GM18951 (cell line): ENCODE data around the gene MRGPRF.

Experiments used
- POLR2A ChIP-seq: IDR thresholded peaks from 4 replicates; pipeline ENCODE4 v1.6.1; 2011; ENCODE audit warnings: mild to moderate bottlenecking; ENCODE audit not compliant: insufficient read length, insufficient read depth; ENCODE audit errors: extremely low read depth
- in situ Hi-C: fragments of 300-500 bp; cut with MboI; formaldehyde crosslinking; loops from one replicate; pipeline ENCODE4 v1.12.0; 2022; ENCODE audit warnings: low sequenced_read_pairs, mixed read lengths, inconsistent platforms; ENCODE audit not compliant: unreplicated experiment

MRGPRF gene

GRCh38 chr11:68958211-68958610 lies 54.8 kb downstream of the MRGPRF start:
- in situ Hi-C loops: no loop called here
- no peak for TF ChIP-seq POLR2A

GRCh38 chr11:68956547-68957254 lies 56.3 kb downstream of the MRGPRF start:
- TF ChIP-seq POLR2A: no peak
- in situ Hi-C loops: no loop called here

- no peak for TF ChIP-seq POLR2A
These were observed 56.9 kb downstream of the MRGPRF start for GRCh38 chr11:68956142-68956541.

GRCh38 chr11:68955607-68955958 lies 57.5 kb downstream of the MRGPRF start:
- in situ Hi-C loops: no loop called here
- no peak for TF ChIP-seq POLR2A

More at GRCh38 chr11:68956142-68956541, 56.9 kb downstream of the MRGPRF start:
- in situ Hi-C loops: no loop called here

- TF ChIP-seq POLR2A: no peak
- in situ Hi-C loops: no loop called here
These were observed 58.0 kb downstream of the MRGPRF start for GRCh38 chr11:68954836-68955606.
